Suprapubic skin (tissue), 4 donors: ENCODE results near the gene SOCS7.

Experiments
- CTCF ChIP-seq, 2 donors: fragments of 200-600 bp in 1 of 2; fragments of 450-650 bp in 1 of 2; sonication (generic) in 1 of 2; IDR thresholded peaks; one replicate each; pipeline ENCODE4 v1.5.1; 2016 to 2019; ENCODE audit warnings: antibody characterized with exemption in 2 of 2, mild to moderate bottlenecking in 1 of 2, moderate library complexity in 1 of 2
- POLR2A ChIP-seq, 2 donors: fragments of 450-650 bp; IDR thresholded peaks; one replicate each; pipeline ENCODE4 v1.6.1; 2017; ENCODE audit warnings: antibody characterized with exemption in 2 of 2, mild to moderate bottlenecking in 2 of 2, moderate library complexity in 2 of 2
- POLR2AphosphoS5 ChIP-seq, 3 donors: sonication (generic); formaldehyde crosslinking; IDR thresholded peaks; one replicate each; pipeline ENCODE4 v1.6.1; 2017; ENCODE audit warnings: antibody characterized with exemption in 3 of 3

- TF ChIP-seq POLR2A (IDR thresholded peaks at IDR 0.05) = no peak
- TF ChIP-seq POLR2AphosphoS5 (IDR thresholded peaks at IDR 0.05) = no peak
- no peak for TF ChIP-seq CTCF (IDR thresholded peaks at IDR 0.05)
Observed at GRCh38 chr17:38450557-38451029, 98.9 kb downstream of the SOCS7 start.
